Endothelial cell of umbilical vein (primary cell): ENCODE measurements around the gene GOLGA3. TPM values are rescaled to one million over a fixed set of nuclear protein-coding genes. Genes with fewer than 3 reads are reported as not detected.

Experiments
- BruUV-seq: library from RNA; stranded (reverse); fragments of 400-500 nt; replicated peaks from 2 replicates; lab custom pipeline; 2021; lab: Mats Ljungman, UMichigan
- CTCF ChIA-PET: fragments of 300-600, 350-600 bp; sonication (Branson Sonifier 250); formaldehyde crosslinking; loops from one replicate; lab custom pipeline; 2021; ENCODE audit warnings: antibody characterized with exemption, inconsistent platforms; lab: Charles Lee
- POLR2A ChIA-PET: fragments of 300-600, 350-600 bp; sonication (Branson Sonifier 250); formaldehyde crosslinking; loops from one replicate; lab custom pipeline; 2021; ENCODE audit warnings: antibody characterized with exemption, inconsistent platforms; lab: Charles Lee
- DNase-seq: peaks from one replicate; pipeline ENCODE4 v3.0.0-alpha.2; 2011; ENCODE audit warnings: low read depth, low spot score
- FAIRE-seq: peaks from 2 replicates; lab custom pipeline; 2011; peaks lifted over from hg19 to GRCh38; lab: Jason Lieb, UNC
- H2AFZ ChIP-seq: 2 replicates; pipeline ENCODE4 v1.6.0; 2012; ENCODE audit warnings: low read depth, low read length, control low read depth, inconsistent platforms
- H3K27ac ChIP-seq: 2 replicates; pipeline ENCODE4 v1.5.1; 2011; ENCODE audit warnings: low read depth, mild to moderate bottlenecking, control low read depth, low read length, moderate library complexity; ENCODE audit not compliant: insufficient read depth
- H3K27me3 ChIP-seq, 2 experiments: 2 replicates each; pipeline versions ENCODE4 v1.6.0 to v1.6.1; 2011; ENCODE audit warnings: low read length in 2 of 2, mixed read lengths in 1 of 2; ENCODE audit not compliant: control insufficient read depth in 2 of 2, insufficient read depth in 2 of 2
- H3K36me3 ChIP-seq, 2 experiments: 2 replicates in 1 of 2; 3 replicates in 1 of 2; pipeline ENCODE4 v1.5.1; 2011; ENCODE audit warnings: low read length in 2 of 2, mild to moderate bottlenecking in 1 of 2, moderate library complexity in 1 of 2; ENCODE audit not compliant: control insufficient read depth in 2 of 2, insufficient read depth in 2 of 2; ENCODE audit errors: extremely low read depth in 1 of 2
- H3K4me1 ChIP-seq: 3 replicates; pipeline ENCODE4 v1.5.1; 2011; ENCODE audit warnings: mild to moderate bottlenecking, low read length; ENCODE audit not compliant: control insufficient read depth, insufficient read depth; ENCODE audit errors: extremely low read depth
- H3K4me2 ChIP-seq: 2 replicates; pipeline ENCODE4 v1.6.1; 2011; ENCODE audit warnings: low read length, control low read depth, mixed read lengths; ENCODE audit not compliant: insufficient read depth
- H3K4me3 ChIP-seq, 3 experiments: fragments of 200-600 bp in 1 of 3; sonication (generic), shearing (Covaris generic) in 1 of 3; replicated peaks in 1 of 3; 2 replicates each; pipeline ENCODE4 v1.5.1; 2011 to 2016; ENCODE audit warnings: control low read depth in 3 of 3, low read length in 3 of 3, mild to moderate bottlenecking in 2 of 3, inconsistent platforms in 1 of 3, low read depth in 1 of 3, moderate library complexity in 1 of 3; ENCODE audit not compliant: insufficient read depth in 1 of 3
- H3K79me2 ChIP-seq: 2 replicates; pipeline ENCODE4 v1.6.0; 2012; ENCODE audit warnings: low read length, inconsistent platforms; ENCODE audit not compliant: control insufficient read depth, insufficient read depth
- H3K9ac ChIP-seq: replicated peaks from 2 replicates; pipeline ENCODE3; 2011; ENCODE audit warnings: low read length, control low read depth; ENCODE audit not compliant: insufficient read depth; ENCODE audit errors: extremely low read depth
- H3K9me1 ChIP-seq: replicated peaks from 3 replicates; pipeline ENCODE4 v1.6.0; 2011; ENCODE audit warnings: mild to moderate bottlenecking, low read length; ENCODE audit not compliant: control insufficient read depth, insufficient read depth; ENCODE audit errors: extremely low read depth
- H3K9me3 ChIP-seq: replicated peaks from 2 replicates; pipeline ENCODE4 v1.5.1; 2012; ENCODE audit warnings: low read length, inconsistent platforms; ENCODE audit not compliant: control insufficient read depth, insufficient read depth
- H4K20me1 ChIP-seq: replicated peaks from 2 replicates; pipeline ENCODE3; 2011; ENCODE audit warnings: mild to moderate bottlenecking, low read length; ENCODE audit not compliant: control insufficient read depth, insufficient read depth; ENCODE audit errors: extremely low read depth
- CTCF ChIP-seq, 2 donors: IDR thresholded peaks; 1 replicate in 1 of 2; 2 replicates in 1 of 2; pipeline ENCODE4 v1.5.1; 2011; ENCODE audit warnings: low read length in 2 of 2, mild to moderate bottlenecking in 2 of 2, moderate library complexity in 2 of 2, control low read depth in 1 of 2, inconsistent platforms in 1 of 2, low read depth in 1 of 2; ENCODE audit not compliant: insufficient read depth in 1 of 2; ENCODE audit errors: extremely low read depth in 1 of 2
- EZH2 ChIP-seq: IDR thresholded peaks from 2 replicates; pipeline ENCODE4 v1.6.1; 2012; ENCODE audit warnings: borderline replicate concordance, low read depth, mild to moderate bottlenecking, moderate library complexity, low read length, inconsistent platforms; ENCODE audit not compliant: severe bottlenecking
- FOS ChIP-seq: IDR thresholded peaks from 2 replicates; pipeline ENCODE4 v1.6.1; 2011; ENCODE audit warnings: mild to moderate bottlenecking, low read length, moderate library complexity, borderline replicate concordance; ENCODE audit not compliant: insufficient read depth
- GATA2 ChIP-seq: IDR thresholded peaks from 2 replicates; pipeline ENCODE4 v1.7.0; 2011; ENCODE audit warnings: low read depth, mild to moderate bottlenecking, moderate library complexity, mixed read lengths, low read length; ENCODE audit not compliant: insufficient read length, insufficient read depth
- JUN ChIP-seq: IDR thresholded peaks from 2 replicates; pipeline ENCODE4 v1.6.1; 2011; ENCODE audit warnings: borderline replicate concordance, low read depth; ENCODE audit not compliant: insufficient read length, insufficient read depth
- MAX ChIP-seq: IDR thresholded peaks from 2 replicates; pipeline ENCODE4 v1.6.1; 2011; ENCODE audit not compliant: insufficient read depth, insufficient read length
- MYC ChIP-seq: IDR thresholded peaks from one replicate; pipeline ENCODE4 v1.6.1; 2011; ENCODE audit warnings: mild to moderate bottlenecking, low read depth, low read length
- POLR2A ChIP-seq: IDR thresholded peaks from 2 replicates; pipeline ENCODE4 v1.6.1; 2012; ENCODE audit warnings: low read depth, mild to moderate bottlenecking, control low read depth, low read length
- POLR2AphosphoS5 ChIP-seq: IDR thresholded peaks from 2 replicates; pipeline ENCODE4 v1.6.1; 2012; ENCODE audit warnings: low read depth, mild to moderate bottlenecking, control low read depth, low read length, moderate library complexity; ENCODE audit not compliant: insufficient read depth
- dilution Hi-C: fragments of 300-500 bp; cut with MboI; formaldehyde crosslinking; loops from one replicate; pipeline ENCODE4 v1.15.0; 2019; ENCODE audit warnings: low sequenced_read_pairs; ENCODE audit not compliant: extremely low pct_ligation_motif_present
- intact Hi-C: fragments of 100-400 bp; cut with micrococcal nuclease; formaldehyde crosslinking; loops from one replicate; pipeline ENCODE4 v1.10.0; 2022
- polyA plus RNA-seq, 4 experiments: library from polyadenylated mRNA; depleted of rRNA in 3 of 4; stranded (reverse) in 3 of 4; unstranded in 1 of 4; fragments of >200 nt; gene quantifications; 2 replicates each; pipeline versions ENCODE4 v1.2.1 to v1.2.3, GENCODE V29; 2011 to 2012; ENCODE audit warnings: missing spikeins in 1 of 4
- total RNA-seq: library from RNA; stranded (reverse); gene quantifications from 2 replicates; pipeline ENCODE4 v1.2.3, GENCODE V29; 2021

The GOLGA3 gene
- total and polyA plus RNA-seq, 2 donors (not counting 3 experiments of a cell fraction or from before 2014, with no cell fraction given) = 18.4 to 86.0 TPM

- no peak for TF ChIP-seq FOS
- no peak for TF ChIP-seq POLR2AphosphoS5
- no peak for TF ChIP-seq MYC
- POLR2A ChIA-PET = no interaction called here
- Histone ChIP-seq H3K4me1 (no peaks in the 10 kb centered on the region), H3K79me2 (no peaks in the 10 kb centered on the region), H3K9me1 (no peaks in the 10 kb centered on the region), H3K4me3 (no peak overlapping the region), H3K9ac (no peak overlapping the region), H3K27ac (no peak overlapping the region), H3K27me3 (no peaks in the 10 kb centered on the region), H3K9me3 (no peaks in the 10 kb centered on the region), H4K20me1 (no peaks in the 10 kb centered on the region), H3K4me2 (no peak overlapping the region), H2AFZ (no peak overlapping the region), H3K36me3 (peaks cover 26 to 49% of the 10 kb centered on the region in 2 experiments)
- DNase-seq (no peak), FAIRE-seq (no peak)
- no TSS peak for BruUV-seq
- intact Hi-C loops (no loop called here), dilution Hi-C loops (no loop called here)
- CTCF ChIA-PET = interaction anchor here (1.1 kb wide), 1 partner anchor 10 kb away, joined by 3 read pairs; no protein-coding TSS in a partner anchor
Measured at GRCh38 chr12:132774646-132775275, 53.9 kb downstream of the GOLGA3 start.

- POLR2A ChIA-PET = no interaction called here
- no peaks in the 10 kb centered on the region for H3K79me2 ChIP-seq
- no peak overlapping the region for H2AFZ ChIP-seq
- CTCF ChIA-PET = no interaction called here
- no peak overlapping the region for H3K4me3 ChIP-seq
- DNase-seq (no peak), FAIRE-seq (no peak)
- H3K27me3 ChIP-seq = no peaks in the 10 kb centered on the region
- H4K20me1 ChIP-seq = no peaks in the 10 kb centered on the region
- no TSS peak for BruUV-seq
- peaks cover 26 to 47% of the 10 kb centered on the region in 2 experiments for H3K36me3 ChIP-seq
- H3K9ac ChIP-seq = no peak overlapping the region
- no peaks in the 10 kb centered on the region for H3K9me1 ChIP-seq
- H3K9me3 ChIP-seq = no peaks in the 10 kb centered on the region
- H3K27ac ChIP-seq = no peak overlapping the region
- dilution Hi-C loops = no loop called here
- intact Hi-C loops = no loop called here
- no peaks in the 10 kb centered on the region for H3K4me1 ChIP-seq
- no peak for TF ChIP-seq POLR2A
- no peak for TF ChIP-seq MAX
- no peak for TF ChIP-seq CTCF (IDR thresholded peaks at IDR 0.05; ENCODE audit: extremely low read depth in 1 of 2, insufficient read depth in 1 of 2, low read depth in 1 of 2, low read length in 2 of 2)
- no peak for TF ChIP-seq FOS
- TF ChIP-seq POLR2AphosphoS5 = no peak
- no peak for TF ChIP-seq GATA2
- no peak for TF ChIP-seq JUN
- no peak for TF ChIP-seq EZH2
- TF ChIP-seq MYC = no peak
- H3K4me2 ChIP-seq = no peak overlapping the region
Measured at GRCh38 chr12:132774159-132774558, 54.5 kb downstream of the GOLGA3 start.
